ENCODE data around the gene ATP9A.
"Not testable (repeated sequence)": the region's sequence is repeated elsewhere in the genome, so short reads cannot be mapped to it uniquely, and the experiment has no call there.

The ATP9A gene

GRCh38 chr20:51767867-51768758 lies at the start of gene ATP9A:
TSS of gene ATP9A (minus strand) at chr20:51768390. CDS start at chr20:51768369, 21 bp downstream.
- DNase-seq, result peak; percentile 21

- not testable (repeated sequence) for DNase-seq
Observed at GRCh38 chr20:51816856-51817255, 48.7 kb upstream of the ATP9A start.

GRCh38 chr20:51815383-51816076 lies 47.3 kb upstream of the ATP9A start:
- no peak for DNase-seq

GRCh38 chr20:51812861-51813260 lies 44.7 kb upstream of the ATP9A start:
- DNase-seq, result no peak

- no peak for DNase-seq
Observed at GRCh38 chr20:51811514-51812128, 43.4 kb upstream of the ATP9A start.

- no peak for DNase-seq
Observed at GRCh38 chr20:51811042-51811355, 42.8 kb upstream of the ATP9A start.

GRCh38 chr20:51810155-51811041 lies 42.2 kb upstream of the ATP9A start:
- DNase-seq, result no peak

GRCh38 chr20:51807720-51808250 lies 39.6 kb upstream of the ATP9A start:
- no peak for DNase-seq

GRCh38 chr20:51804754-51805153 lies 36.6 kb upstream of the ATP9A start:
- no peak for DNase-seq

GRCh38 chr20:51803148-51803854 lies 35.1 kb upstream of the ATP9A start:
- no peak for DNase-seq

- no peak for DNase-seq
Observed at GRCh38 chr20:51802170-51802751, 34.1 kb upstream of the ATP9A start, which contains the start of gene SALL4. TSS of gene SALL4 (minus strand) at chr20:51802521. CDS start at chr20:51802408, 113 bp downstream.

- DNase-seq, result no peak
Observed at GRCh38 chr20:51801823-51802123, 33.6 kb upstream of the ATP9A start.

GRCh38 chr20:51801122-51801822 lies 33.1 kb upstream of the ATP9A start:
- DNase-seq, result no peak

GRCh38 chr20:51800872-51801121 lies 32.6 kb upstream of the ATP9A start:
- no peak for DNase-seq

GRCh38 chr20:51800060-51800871 lies 32.1 kb upstream of the ATP9A start:
- DNase-seq, result peak; percentile 75

GRCh38 chr20:51799401-51799860 lies 31.2 kb upstream of the ATP9A start:
- no peak for DNase-seq

- no peak for DNase-seq
Observed at GRCh38 chr20:51797357-51798025, 29.3 kb upstream of the ATP9A start.

- no peak for DNase-seq
Observed at GRCh38 chr20:51796340-51796739, 28.1 kb upstream of the ATP9A start.

- DNase-seq, result no peak
Observed at GRCh38 chr20:51792960-51793359, 24.8 kb upstream of the ATP9A start.

GRCh38 chr20:51791626-51792025 lies 23.4 kb upstream of the ATP9A start:
- no peak for DNase-seq
